22Rv1 (cell line): ENCODE measurements around the gene HBZ.
A peak's percentile ranks its signal among the peaks of the same experiment; 100 is the strongest.

Experiments
- H3K27ac ChIP-seq: fragments of 450-650 bp; 2 replicates; pipeline ENCODE4 v1.5.1; 2017
- ZFX ChIP-seq: fragments of 450-650 bp; IDR thresholded peaks from 2 replicates; pipeline ENCODE4 v1.6.1; 2017; ENCODE audit warnings: antibody characterized with exemption, borderline replicate concordance
- TF ChIP-seq, protein P1 (sequence below): fragments of 450-650 bp; IDR thresholded peaks from 2 replicates; pipeline ENCODE4 v1.5.1; 2017; ENCODE audit warnings: mild to moderate bottlenecking

HBZ gene

DNA sequence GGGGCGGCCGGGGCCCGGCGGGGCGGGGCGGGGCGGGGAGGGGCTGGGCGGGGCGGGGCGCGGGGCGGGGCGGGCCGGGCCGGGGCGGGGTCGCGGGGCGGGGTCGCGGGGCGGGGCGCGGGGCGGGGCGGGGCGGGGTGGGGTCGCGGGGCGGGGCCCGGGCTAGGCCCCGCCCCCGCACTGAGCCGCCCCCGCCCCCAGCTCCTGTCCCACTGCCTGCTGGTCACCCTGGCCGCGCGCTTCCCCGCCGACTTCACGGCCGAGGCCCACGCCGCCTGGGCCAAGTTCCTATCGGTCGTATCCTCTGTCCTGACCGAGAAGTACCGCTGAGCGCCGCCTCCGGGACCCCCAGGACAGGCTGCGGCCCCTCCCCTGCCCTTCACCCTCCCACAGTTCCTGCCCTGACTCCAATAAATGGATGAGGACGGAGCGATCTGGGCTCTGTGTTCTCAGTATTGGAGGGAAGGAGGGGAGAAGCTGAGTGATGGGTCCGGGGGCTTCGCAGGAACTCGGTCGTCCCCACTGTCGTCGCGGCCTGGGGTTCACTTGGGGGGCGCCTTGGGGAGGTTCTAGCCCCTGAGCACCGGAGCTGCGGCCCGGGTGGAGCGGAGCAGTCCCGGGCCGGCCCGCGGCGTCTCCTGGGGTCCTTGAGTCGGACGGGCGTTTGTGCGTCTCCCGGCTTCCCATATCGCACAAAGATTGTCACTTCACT lies 12.5 kb downstream of the HBZ start:
- peak overlapping the region; percentile 26 for H3K27ac ChIP-seq
- TF ChIP-seq, protein P1, sequence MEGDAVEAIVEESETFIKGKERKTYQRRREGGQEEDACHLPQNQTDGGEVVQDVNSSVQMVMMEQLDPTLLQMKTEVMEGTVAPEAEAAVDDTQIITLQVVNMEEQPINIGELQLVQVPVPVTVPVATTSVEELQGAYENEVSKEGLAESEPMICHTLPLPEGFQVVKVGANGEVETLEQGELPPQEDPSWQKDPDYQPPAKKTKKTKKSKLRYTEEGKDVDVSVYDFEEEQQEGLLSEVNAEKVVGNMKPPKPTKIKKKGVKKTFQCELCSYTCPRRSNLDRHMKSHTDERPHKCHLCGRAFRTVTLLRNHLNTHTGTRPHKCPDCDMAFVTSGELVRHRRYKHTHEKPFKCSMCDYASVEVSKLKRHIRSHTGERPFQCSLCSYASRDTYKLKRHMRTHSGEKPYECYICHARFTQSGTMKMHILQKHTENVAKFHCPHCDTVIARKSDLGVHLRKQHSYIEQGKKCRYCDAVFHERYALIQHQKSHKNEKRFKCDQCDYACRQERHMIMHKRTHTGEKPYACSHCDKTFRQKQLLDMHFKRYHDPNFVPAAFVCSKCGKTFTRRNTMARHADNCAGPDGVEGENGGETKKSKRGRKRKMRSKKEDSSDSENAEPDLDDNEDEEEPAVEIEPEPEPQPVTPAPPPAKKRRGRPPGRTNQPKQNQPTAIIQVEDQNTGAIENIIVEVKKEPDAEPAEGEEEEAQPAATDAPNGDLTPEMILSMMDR: no peak
- TF ChIP-seq ZFX: no peak

GRCh38 chr16:165539-166374 lies 13.3 kb downstream of the HBZ start, which contains the start of gene HBM:
Gene HBM, plus strand, starts transcription at chr16:165978. Its CDS starts 20 bp downstream, at chr16:165998.
- peak within 1 kb of the TSS; percentile 26 for H3K27ac ChIP-seq
- TF ChIP-seq, protein P1: no peak
- no peak for TF ChIP-seq ZFX

DNA sequence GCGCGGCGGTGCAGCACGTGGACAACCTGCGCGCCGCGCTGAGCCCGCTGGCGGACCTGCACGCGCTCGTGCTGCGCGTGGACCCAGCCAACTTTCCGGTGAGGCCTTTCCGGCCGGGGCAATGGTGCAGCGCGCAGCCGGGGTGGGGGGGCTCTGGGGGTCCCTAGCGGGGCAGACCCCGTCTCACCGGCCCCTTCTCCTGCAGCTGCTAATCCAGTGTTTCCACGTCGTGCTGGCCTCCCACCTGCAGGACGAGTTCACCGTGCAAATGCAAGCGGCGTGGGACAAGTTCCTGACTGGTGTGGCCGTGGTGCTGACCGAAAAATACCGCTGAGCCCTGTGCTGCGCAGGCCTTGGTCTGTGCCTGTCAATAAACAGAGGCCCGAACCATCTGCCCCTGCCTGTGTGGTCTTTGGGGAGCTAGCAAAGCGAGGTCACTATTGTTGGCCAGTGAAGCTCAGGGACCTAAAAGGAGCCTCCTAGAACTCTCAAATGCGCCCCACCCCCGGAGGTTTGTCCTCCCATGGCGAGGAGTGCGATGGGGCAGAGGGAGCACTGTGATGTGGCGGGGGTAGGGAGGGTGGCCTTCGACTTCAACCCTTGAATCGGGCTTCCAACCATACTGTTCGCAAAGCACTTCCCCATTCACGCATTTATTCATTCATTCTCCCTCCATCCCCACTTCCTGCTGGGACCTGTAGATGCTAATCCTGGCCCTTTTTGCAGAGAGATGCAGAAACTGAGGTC lies 14.1 kb downstream of the HBZ start:
- no peak for TF ChIP-seq ZFX
- TF ChIP-seq, protein P1: no peak
- no peak overlapping the region for H3K27ac ChIP-seq

- TF ChIP-seq ZFX: no peak
- TF ChIP-seq, protein P1: no peak
- no peak overlapping the region for H3K27ac ChIP-seq
These were observed 14.8 kb downstream of the HBZ start for GRCh38 chr16:167122-167690.

DNA sequence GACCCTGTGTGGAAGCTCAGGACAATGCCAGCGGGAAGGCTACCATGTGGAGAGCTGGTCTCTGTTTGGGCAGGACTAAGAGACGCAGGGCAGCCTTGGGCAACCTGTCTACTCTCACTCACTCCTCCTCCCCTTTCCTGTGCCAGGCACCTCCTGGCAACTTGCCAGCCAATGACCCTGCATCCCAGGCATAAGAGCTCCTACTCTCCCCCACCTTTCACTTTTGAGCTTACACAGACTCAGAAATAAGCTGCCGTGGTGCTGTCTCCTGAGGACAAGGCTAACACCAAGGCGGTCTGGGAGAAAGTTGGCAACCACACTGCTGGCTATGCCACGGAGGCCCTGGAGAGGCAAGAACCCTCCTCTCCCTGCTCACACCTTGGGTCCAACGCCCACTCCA lies 16.0 kb downstream of the HBZ start:
- TF ChIP-seq, protein P1: no peak
- no peak for TF ChIP-seq ZFX
- H3K27ac ChIP-seq: peak overlapping the region; percentile 55

DNA sequence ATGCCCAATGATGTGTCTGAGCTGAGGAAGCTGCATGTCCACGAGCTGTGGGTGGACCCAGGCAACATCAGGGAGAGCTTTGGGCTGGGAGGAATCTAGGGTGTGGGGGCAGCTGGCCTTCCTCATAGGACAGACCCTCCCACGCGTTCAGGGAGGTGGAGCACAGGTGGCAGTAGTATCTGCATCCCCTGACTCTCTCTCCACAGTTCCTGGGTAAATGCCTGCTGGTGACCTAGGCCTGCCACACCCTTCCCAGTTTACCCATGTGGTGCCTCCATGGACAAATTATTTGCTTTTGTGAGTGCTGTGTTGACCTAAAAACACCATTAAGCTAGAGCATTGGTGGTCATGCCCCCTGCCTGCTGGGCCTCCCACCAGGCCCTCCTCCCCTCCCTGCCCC lies 16.6 kb downstream of the HBZ start:
- peak overlapping the region; percentile 55 for H3K27ac ChIP-seq
- TF ChIP-seq ZFX: no peak
- TF ChIP-seq, protein P1: no peak

GRCh38 chr16:170088-170507 lies 17.7 kb downstream of the HBZ start:
- H3K27ac ChIP-seq: peak overlapping the region; percentile 55
